Bronchus fibroblast of lung (primary cell): ENCODE measurements around the gene TRPM1. TPM values are rescaled to one million over a fixed set of nuclear protein-coding genes. Genes with fewer than 3 reads are reported as not detected.

Source experiments
- total RNA-seq: library from RNA; depleted of rRNA; stranded (reverse); fragments of >200 nt; gene quantifications from 2 replicates; pipeline ENCODE4 v1.2.3, GENCODE V29; 2015

The TRPM1 gene
- total RNA-seq = not detected in 2 replicates

DNA sequence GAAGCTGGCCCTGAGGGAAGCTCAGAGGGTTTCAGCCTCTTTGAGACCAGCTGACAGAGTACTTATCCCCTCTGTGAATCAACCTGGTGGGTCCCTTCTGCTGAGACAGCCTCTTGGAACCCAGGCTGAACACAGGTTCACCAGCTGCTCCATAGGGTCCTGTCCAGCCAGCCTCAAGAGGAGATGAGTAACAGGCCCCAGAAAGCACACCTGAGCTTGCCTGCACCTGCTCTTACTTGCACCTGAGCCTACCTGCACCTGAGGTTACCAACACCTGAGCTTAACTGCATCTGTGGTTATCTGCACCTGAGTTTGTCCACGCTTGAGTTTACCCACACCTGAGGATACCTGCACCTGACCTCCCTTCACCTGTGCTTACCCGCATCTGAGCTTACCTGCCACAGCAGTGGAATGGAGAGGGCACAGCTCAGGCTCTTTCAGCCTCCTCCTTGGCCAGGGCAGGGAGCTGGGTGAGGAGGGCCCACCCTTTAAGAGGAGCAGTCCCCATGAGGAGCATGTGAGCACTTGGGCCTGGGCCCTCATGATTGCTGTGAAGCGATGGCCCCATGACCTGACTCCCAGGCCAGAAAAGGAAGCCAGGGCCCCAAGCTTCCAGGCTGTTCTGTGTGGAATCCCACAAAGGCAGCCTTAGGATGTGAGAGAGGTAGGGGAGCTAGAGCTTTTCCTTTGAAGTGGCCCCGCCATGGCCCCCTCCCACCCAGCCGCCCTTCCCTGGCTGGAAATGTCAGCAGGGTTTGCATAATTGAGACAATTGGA, at the start of gene TRPM1:
TRPM1 (minus strand) TSS at position 464 of the 777 bp plus-strand sequence. CDS start 20,370 bp downstream, outside the sequence.

DNA sequence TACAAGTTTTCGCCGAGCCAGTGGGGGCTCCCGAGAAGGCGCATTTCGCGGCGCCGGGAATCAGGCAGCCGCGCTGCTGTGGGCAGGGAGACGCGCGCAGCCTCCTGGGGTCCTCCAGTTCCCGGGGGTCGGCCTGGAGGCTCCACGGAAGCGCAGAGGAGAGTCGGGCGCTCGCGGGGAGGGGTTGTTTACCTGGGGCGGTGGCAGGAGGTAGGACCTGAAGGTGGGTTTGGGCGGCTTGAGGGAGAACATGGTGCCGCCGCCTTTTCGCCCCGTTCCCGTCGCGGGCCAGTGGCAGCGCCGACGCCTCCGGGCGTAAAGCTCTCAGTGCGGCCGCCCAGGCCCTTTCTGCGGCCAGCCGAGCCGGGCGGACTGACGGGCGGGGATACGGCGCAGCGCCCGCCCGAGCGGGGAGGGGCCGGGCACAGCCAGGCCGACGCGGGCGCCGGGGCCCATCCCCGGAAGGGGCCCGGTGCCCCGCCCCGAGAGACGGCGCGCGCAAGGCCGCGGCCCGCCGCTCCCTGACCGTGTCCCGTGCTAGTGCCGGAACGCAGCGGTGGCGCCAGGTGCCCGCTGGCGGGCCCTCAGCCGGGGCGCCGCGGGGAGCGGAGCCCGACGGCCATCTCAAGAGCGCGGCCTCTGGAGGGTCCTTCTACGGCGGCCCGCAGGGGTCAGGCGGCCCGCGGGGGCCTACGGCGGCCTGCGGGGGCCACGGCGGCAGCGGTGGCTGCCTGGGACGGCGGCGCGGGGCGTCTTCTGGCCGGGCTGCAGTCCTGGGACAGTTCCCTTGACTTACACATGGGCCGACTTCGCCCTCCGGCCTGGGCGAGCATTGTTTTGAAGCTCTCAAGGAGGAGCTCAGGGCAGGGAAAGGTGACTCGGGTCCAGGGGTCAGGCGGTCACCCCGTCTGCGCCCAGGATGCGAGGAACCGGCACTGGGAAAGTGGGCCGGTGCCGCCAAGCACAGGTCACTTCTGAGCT, 110.0 kb downstream of the TRPM1 start, which contains the start of gene MTMR10:
MTMR10 (minus strand) TSS at position 374 of the 981 bp plus-strand sequence; CDS start at position 252, 122 bp downstream.

Other genes starting within 250 kb of the TRPM1 start
- 9.2 and 10.9 TPM in 2 replicates for gene FAN1, start 197.8 kb downstream of the TRPM1 start, total RNA-seq
- 8.3 and 10.8 TPM in 2 replicates for gene MTMR10, start 110.1 kb downstream of the TRPM1 start, total RNA-seq
- 19.6 and 36.3 TPM in 2 replicates for gene KLF13, start 225.1 kb upstream of the TRPM1 start, total RNA-seq